WERI-Rb-1 (cell line): Measurements from ENCODE around the gene LRRC25.

Experiments used
- DNase-seq: peaks from one replicate; pipeline ENCODE4 v3.0.0-alpha.2; 2020
- H3K27ac ChIP-seq: fragments of 250-450 bp; sonication (Bioruptor Pico); 2 replicates; pipeline ENCODE4 v1.5.1; 2020; ENCODE audit warnings: mild to moderate bottlenecking, moderate library complexity
- H3K27me3 ChIP-seq: fragments of 250-450 bp; sonication (Bioruptor Pico); 2 replicates; pipeline ENCODE4 v1.5.1; 2021; ENCODE audit warnings: mild to moderate bottlenecking, low read depth, moderate library complexity; ENCODE audit not compliant: insufficient read depth, severe bottlenecking
- H3K36me3 ChIP-seq: fragments of 250-450 bp; sonication (Bioruptor Pico); 2 replicates; pipeline ENCODE4 v1.5.1; 2020; ENCODE audit warnings: mild to moderate bottlenecking, moderate library complexity
- H3K4me3 ChIP-seq: 2 replicates; pipeline ENCODE4 v1.5.1; 2011; ENCODE audit warnings: low read depth, mild to moderate bottlenecking, control low read depth, low read length
- H3K9me3 ChIP-seq: fragments of 250-450 bp; sonication (Bioruptor Pico); 2 replicates; pipeline ENCODE4 v1.5.1; 2021; ENCODE audit warnings: mild to moderate bottlenecking, moderate library complexity; ENCODE audit not compliant: severe bottlenecking
- CTCF ChIP-seq: IDR thresholded peaks from 2 replicates; pipeline ENCODE4 v1.5.1; 2011; ENCODE audit warnings: low read depth, mild to moderate bottlenecking, control low read depth, inconsistent platforms, low read length

LRRC25 gene

GRCh38 chr19:18426416-18426767, 29.0 kb upstream of the LRRC25 start:
- Histone ChIP-seq H3K4me3 (no peak overlapping the region), H3K27ac (peak overlapping the region; percentile 1; the same call in 1 of the 2 replicates), H3K36me3 (peaks cover 12% of the 10 kb centered on the region), H3K9me3 (no peaks in the 10 kb centered on the region), H3K27me3 (no peaks in the 10 kb centered on the region)
- no peak for DNase-seq
- no peak for TF ChIP-seq CTCF

- TF ChIP-seq CTCF: no peak
- Histone ChIP-seq H3K4me3 (no peak overlapping the region), H3K27ac (peak overlapping the region; percentile 1; the same call in 1 of the 2 replicates), H3K36me3 (peaks cover 10% of the 10 kb centered on the region), H3K27me3 (no peaks in the 10 kb centered on the region), H3K9me3 (no peaks in the 10 kb centered on the region)
- no peak for DNase-seq
Measured at GRCh38 chr19:18425515-18426415, 28.3 kb upstream of the LRRC25 start.

GRCh38 chr19:18424890-18425514, 27.6 kb upstream of the LRRC25 start:
- DNase-seq: no peak

GRCh38 chr19:18424122-18424889, 26.9 kb upstream of the LRRC25 start:
- H3K36me3 ChIP-seq: peaks cover 6% of the 10 kb centered on the region
- no peak overlapping the region for H3K27ac ChIP-seq
- H3K4me3 ChIP-seq: no peak overlapping the region
- DNase-seq: no peak
- no peaks in the 10 kb centered on the region for H3K27me3 ChIP-seq
- no peaks in the 10 kb centered on the region for H3K9me3 ChIP-seq
- no peak for TF ChIP-seq CTCF

More at GRCh38 chr19:18424890-18425514, 27.6 kb upstream of the LRRC25 start:
- H3K27ac ChIP-seq: no peak overlapping the region
- no peaks in the 10 kb centered on the region for H3K27me3 ChIP-seq
- H3K36me3 ChIP-seq: peaks cover 6% of the 10 kb centered on the region
- no peak for TF ChIP-seq CTCF
- H3K9me3 ChIP-seq: no peaks in the 10 kb centered on the region
- no peak overlapping the region for H3K4me3 ChIP-seq

- H3K36me3 ChIP-seq: peaks cover 6% of the 10 kb centered on the region
- no peak for DNase-seq
- TF ChIP-seq CTCF: no peak
- no peaks in the 10 kb centered on the region for H3K9me3 ChIP-seq
- no peak overlapping the region for H3K4me3 ChIP-seq
- H3K27me3 ChIP-seq: no peaks in the 10 kb centered on the region
- H3K27ac ChIP-seq: no peak overlapping the region
Measured at GRCh38 chr19:18423258-18424020, 26.0 kb upstream of the LRRC25 start.
